Measurements from ENCODE around the gene SYNGR2.

SYNGR2 gene

DNA sequence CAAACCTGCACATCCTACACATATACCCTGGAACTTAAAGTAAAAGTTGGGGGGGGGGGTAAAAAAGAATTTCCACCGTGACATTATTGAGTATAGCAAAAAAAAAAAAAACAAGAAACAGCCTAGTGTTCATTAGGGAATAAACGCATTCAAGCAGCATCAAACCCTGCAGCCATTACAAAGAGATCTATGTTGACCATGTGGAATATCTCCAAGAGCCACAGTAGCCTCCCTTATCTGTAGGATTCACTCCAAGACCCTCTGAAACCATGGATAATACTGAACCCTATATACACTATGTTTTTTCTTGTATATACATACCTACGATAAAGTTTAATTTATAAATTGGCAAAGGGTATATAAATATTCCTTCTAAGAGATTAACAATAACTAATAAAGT, 40.1 kb downstream of the SYNGR2 start:
- no peak for DNase-seq

DNA sequence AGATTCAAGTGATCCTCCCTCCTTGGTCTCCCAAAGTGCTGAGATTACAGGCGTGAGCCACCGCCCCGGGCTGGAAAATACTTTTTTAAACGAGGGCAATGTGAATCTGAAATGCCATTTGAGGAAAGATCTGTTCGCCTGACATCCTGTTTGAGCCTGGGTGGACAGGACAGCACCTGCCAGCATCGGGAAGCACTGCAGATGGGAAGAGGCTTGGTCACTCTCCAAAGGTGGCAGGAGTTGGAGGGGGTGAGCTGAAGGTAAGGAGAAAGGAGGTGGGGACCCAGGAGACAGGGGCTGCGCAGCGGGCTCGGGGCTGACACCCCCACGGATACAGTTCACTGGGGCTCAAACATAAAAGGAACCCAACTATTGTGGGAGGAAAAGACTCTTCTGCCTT, 41.7 kb downstream of the SYNGR2 start:
- no peak for DNase-seq

DNA sequence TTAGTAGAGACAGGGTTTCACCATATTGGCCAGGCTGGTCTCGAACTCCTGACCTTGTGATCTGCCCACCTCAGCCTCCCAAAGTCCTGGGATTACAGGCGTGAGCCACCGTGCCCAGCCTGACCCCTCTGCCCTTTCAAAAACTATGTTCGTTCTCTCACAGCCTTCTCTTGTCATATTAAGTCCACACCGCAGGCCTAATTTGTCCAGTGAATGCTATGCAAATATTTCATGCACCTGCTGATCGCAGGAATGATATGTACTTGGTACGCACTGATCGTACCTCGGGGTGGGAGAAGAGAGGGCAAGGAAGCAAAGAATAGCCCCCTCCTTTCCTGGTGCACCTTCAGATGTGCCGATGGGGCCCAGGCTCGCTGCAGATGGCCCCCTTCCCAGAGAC, 42.7 kb downstream of the SYNGR2 start:
- DNase-seq = no peak

DNA sequence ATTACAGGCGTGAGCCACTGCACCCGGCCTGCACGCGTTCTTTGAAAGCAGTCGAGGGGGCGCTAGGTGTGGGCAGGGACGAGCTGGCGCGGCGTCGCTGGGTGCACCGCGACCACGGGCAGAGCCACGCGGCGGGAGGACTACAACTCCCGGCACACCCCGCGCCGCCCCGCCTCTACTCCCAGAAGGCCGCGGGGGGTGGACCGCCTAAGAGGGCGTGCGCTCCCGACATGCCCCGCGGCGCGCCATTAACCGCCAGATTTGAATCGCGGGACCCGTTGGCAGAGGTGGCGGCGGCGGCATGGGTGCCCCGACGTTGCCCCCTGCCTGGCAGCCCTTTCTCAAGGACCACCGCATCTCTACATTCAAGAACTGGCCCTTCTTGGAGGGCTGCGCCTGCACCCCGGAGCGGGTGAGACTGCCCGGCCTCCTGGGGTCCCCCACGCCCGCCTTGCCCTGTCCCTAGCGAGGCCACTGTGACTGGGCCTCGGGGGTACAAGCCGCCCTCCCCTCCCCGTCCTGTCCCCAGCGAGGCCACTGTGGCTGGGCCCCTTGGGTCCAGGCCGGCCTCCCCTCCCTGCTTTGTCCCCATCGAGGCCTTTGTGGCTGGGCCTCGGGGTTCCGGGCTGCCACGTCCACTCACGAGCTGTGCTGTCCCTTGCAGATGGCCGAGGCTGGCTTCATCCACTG, 45.8 kb downstream of the SYNGR2 start, which contains the start of gene BIRC5:
Gene BIRC5 (plus strand): TSS at position 238 of the 690 bp plus-strand sequence. CDS start 64 bp downstream, at position 302.
- peak; percentile 84 for DNase-seq

DNA sequence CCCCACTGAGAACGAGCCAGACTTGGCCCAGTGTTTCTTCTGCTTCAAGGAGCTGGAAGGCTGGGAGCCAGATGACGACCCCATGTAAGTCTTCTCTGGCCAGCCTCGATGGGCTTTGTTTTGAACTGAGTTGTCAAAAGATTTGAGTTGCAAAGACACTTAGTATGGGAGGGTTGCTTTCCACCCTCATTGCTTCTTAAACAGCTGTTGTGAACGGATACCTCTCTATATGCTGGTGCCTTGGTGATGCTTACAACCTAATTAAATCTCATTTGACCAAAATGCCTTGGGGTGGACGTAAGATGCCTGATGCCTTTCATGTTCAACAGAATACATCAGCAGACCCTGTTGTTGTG, 46.3 kb downstream of the SYNGR2 start:
- DNase-seq = no peak

DNA sequence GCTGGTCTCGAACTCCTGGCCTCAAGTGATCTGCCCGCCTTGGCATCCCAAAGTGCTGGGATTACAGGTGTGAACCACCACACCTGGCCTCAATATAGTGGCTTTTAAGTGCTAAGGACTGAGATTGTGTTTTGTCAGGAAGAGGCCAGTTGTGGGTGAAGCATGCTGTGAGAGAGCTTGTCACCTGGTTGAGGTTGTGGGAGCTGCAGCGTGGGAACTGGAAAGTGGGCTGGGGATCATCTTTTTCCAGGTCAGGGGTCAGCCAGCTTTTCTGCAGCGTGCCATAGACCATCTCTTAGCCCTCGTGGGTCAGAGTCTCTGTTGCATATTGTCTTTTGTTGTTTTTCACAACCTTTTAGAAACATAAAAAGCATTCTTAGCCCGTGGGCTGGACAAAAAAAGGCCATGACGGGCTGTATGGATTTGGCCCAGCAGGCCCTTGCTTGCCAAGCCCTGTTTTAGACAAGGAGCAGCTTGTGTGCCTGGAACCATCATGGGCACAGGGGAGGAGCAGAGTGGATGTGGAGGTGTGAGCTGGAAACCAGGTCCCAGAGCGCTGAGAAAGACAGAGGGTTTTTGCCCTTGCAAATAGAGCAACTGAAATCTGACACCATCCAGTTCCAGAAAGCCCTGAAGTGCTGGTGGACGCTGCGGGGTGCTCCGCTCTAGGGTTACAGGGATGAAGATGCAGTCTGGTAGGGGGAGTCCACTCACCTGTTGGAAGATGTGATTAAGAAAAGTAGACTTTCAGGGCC, 51.2 kb downstream of the SYNGR2 start:
- DNase-seq = no peak
